Dermis microvascular lymphatic vessel endothelial cell (primary cell): ENCODE results near the gene CCHCR1. TPM values are rescaled to one million over a fixed set of nuclear protein-coding genes. Genes with fewer than 3 reads are reported as not detected.

Experiments
- DNase-seq, 2 donors: peaks; one replicate each; pipeline versions ENCODE4 v3.0.0 to v3.0.0-alpha.2; 2010; ENCODE audit warnings: low read depth in 2 of 2
- total RNA-seq: library from RNA; depleted of rRNA; stranded (reverse); fragments of >200 nt; gene quantifications from 2 replicates; pipeline ENCODE4 v1.2.1, GENCODE V29; 2014

The CCHCR1 gene
- total RNA-seq, 1 donor from 2014 or later = 11.8 TPM

GRCh38 chr6:31162463-31163165 is 5.0 kb upstream of the CCHCR1 start:
- DNase-seq = no peak

GRCh38 chr6:31161216-31162126 is 3.9 kb upstream of the CCHCR1 start:
- DNase-seq = no peak

GRCh38 chr6:31158863-31159855 is 1.6 kb upstream of the CCHCR1 start:
- DNase-seq = peak in 1 of 2 donors; percentile 17

- peak; percentile 98 to 99 for DNase-seq
Measured at GRCh38 chr6:31158140-31158862, 699 bp upstream of the CCHCR1 start, which contains the start of gene TCF19. TSS of gene TCF19 (plus strand) at chr6:31158589. CDS start at chr6:31159470, 881 bp downstream.

- no peak for DNase-seq
Measured at GRCh38 chr6:31156641-31157040, 961 bp downstream of the CCHCR1 start.

GRCh38 chr6:31154436-31154835 is 3.2 kb downstream of the CCHCR1 start:
- no peak for DNase-seq

GRCh38 chr6:31152781-31153180 is 4.8 kb downstream of the CCHCR1 start:
- DNase-seq = no peak

GRCh38 chr6:31149827-31150447 is 7.7 kb downstream of the CCHCR1 start:
- DNase-seq = no peak

- no peak for DNase-seq
Measured at GRCh38 chr6:31145386-31145785, 12.2 kb downstream of the CCHCR1 start.

- DNase-seq = no peak
Measured at GRCh38 chr6:31144970-31145340, 12.6 kb downstream of the CCHCR1 start.

- no peak for DNase-seq
Measured at GRCh38 chr6:31144296-31144969, 13.2 kb downstream of the CCHCR1 start.

- DNase-seq = peak in 1 of 2 donors; percentile 19
Measured at GRCh38 chr6:31143148-31143547, 14.5 kb downstream of the CCHCR1 start.

- DNase-seq = no peak
Measured at GRCh38 chr6:31142361-31142761, 15.2 kb downstream of the CCHCR1 start.

- DNase-seq = no peak
Measured at GRCh38 chr6:31140643-31141042, 17.0 kb downstream of the CCHCR1 start.

GRCh38 chr6:31139599-31139998 is 18.0 kb downstream of the CCHCR1 start:
- DNase-seq = no peak

GRCh38 chr6:31138982-31139381 is 18.6 kb downstream of the CCHCR1 start, which contains the start of gene PSORS1C2:
TSS of gene PSORS1C2 (minus strand) at chr6:31139066. CDS start at chr6:31139026, 40 bp downstream.
- DNase-seq = no peak

GRCh38 chr6:31135710-31136109 is 21.9 kb downstream of the CCHCR1 start:
- no peak for DNase-seq

- DNase-seq = no peak
Measured at GRCh38 chr6:31132806-31133205, 24.8 kb downstream of the CCHCR1 start.

GRCh38 chr6:31131595-31131994 is 26.0 kb downstream of the CCHCR1 start:
- no peak for DNase-seq

- no peak for DNase-seq
Measured at GRCh38 chr6:31130751-31131150, 26.9 kb downstream of the CCHCR1 start.
